HG02938 (cell line): ENCODE results near the gene RHBG.

Experiments used
- ATAC-seq: cut with Tn5 transposase; IDR thresholded peaks from one replicate; pipeline ENCODE4 v1.9.1; 2021; ENCODE audit warnings: mild to moderate bottlenecking, moderate library complexity; ENCODE audit not compliant: unreplicated experiment

RHBG gene

GRCh38 chr1:156402331-156403020, 33.5 kb downstream of the RHBG start:
- ATAC-seq: no peak

- no peak for ATAC-seq
Observed at GRCh38 chr1:156405670-156406069, 36.7 kb downstream of the RHBG start.

DNA sequence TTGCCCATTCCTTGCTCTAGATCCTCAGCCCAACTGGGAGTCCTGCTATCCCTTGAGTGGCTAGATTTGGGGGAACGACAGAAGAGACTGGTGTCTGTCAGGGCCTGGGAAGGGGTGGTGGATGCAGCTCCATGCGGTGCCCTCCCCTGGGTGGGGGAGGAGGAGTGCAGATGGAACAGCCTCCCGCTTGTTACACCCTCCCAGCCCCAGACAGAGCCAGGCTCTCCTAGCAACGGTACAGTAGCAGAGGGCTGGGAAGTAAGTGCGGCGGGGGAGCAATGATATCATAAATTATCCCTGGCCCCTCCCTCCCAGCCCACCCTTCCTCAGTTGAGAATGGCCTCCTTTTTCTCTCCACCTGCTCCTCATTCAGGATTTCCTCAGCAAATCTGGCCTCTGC, 37.2 kb downstream of the RHBG start:
- no peak for ATAC-seq

DNA sequence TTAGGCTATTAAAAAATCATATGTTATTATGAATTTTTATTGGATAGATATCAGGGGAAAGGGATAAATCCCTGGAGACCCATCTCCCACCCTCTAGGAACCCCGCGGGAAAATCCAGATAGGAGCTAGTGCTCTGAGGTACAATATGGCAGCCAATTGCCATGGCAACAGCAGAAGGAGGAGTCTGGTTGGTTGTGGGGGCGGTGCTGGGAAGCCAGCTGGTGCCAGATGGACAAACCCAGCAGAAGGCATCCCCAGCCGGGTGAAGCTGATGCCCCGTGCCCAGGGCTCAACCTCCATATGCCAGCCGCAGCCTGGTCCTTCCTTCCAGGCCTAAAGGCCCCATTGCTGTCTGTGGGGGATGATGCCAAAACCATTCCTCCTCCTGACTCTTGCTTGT, 38.3 kb downstream of the RHBG start:
- no peak for ATAC-seq

DNA sequence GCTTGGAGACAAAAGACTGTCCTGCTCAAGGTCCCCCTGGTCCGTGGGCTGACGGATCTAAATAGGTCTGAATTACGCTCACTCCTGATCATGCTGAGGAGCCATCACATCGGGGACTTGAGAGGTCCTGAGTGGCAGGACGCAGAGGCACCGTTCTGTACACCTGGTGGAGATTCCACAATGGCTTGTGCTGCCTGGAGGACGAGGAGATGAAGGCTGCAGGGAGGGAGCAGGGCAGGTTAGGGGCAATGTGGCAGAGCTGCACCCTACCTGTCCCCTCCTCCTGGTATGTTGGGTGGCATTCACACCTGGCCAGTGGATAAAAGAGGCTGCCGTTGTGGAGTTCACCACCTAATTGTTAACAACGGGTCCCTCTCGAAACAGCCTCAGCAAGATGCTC, 38.7 kb downstream of the RHBG start:
- no peak for ATAC-seq

DNA sequence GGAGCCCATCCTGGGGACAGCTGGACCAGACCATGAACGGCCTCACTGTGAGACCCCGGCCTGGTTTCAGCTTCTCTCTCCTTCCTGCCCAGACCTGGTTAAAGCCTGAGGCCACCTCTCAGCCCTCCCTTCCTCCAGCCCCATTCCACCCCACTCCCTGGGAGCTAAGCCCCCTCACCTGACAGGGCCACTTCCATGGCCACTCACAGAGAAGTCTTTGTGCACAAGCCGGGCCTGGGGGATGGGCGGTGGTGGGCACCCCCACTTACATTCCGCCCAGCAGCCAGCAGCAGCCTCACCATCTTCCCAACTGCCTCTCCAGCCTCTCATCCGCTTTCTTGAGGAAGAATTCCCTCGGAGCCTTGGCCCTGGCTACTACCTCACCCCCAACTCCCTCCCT, 40.4 kb downstream of the RHBG start:
- ATAC-seq: no peak

DNA sequence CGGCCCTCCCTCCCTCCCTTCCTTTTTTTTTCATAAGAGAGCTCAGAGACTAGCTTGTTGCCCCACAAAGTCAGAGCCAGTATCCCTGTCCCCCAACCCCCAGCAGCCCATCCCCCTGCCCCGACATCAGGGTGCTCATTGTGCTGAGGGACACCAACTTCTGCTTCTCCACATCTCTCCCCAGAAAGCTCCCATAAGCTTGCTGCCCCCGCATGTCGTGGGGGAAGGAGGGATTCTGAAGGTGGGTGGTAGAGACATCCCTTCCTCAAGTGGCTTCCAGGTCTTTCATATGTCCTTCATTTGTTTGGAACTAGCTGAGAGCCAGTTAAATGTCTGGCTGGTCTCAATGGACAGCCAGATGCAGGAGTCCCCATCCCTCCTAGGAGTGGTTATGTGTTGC, 41.2 kb downstream of the RHBG start:
- no peak for ATAC-seq

GRCh38 chr1:156410740-156411139, 41.7 kb downstream of the RHBG start:
- ATAC-seq: no peak

GRCh38 chr1:156412653-156413321, 43.8 kb downstream of the RHBG start:
- no peak for ATAC-seq

- no peak for ATAC-seq
Observed at GRCh38 chr1:156413391-156414246, 44.6 kb downstream of the RHBG start.

- no peak for ATAC-seq
Observed at GRCh38 chr1:156414461-156415064, 45.6 kb downstream of the RHBG start.

DNA sequence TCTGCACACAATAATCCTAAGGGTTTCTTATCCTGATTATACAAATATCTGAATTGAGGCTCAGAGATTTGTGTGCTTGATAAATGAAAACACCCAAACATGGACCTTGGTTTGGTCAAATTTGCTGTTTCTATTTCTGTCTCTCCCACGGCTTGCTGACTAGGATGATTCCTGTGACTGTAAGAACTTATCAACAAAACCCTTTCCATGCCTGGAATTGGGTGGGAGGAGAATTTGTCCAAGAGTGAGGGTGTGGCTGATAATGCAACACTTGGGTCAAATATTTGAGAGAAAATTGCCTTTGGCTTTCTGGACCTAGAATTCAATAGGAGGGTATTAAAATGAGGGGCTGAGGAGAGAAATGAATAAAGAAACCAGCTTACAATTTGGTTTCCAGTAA, 48.0 kb downstream of the RHBG start:
- ATAC-seq: no peak

GRCh38 chr1:156417401-156418020, 48.5 kb downstream of the RHBG start:
- ATAC-seq: no peak

DNA sequence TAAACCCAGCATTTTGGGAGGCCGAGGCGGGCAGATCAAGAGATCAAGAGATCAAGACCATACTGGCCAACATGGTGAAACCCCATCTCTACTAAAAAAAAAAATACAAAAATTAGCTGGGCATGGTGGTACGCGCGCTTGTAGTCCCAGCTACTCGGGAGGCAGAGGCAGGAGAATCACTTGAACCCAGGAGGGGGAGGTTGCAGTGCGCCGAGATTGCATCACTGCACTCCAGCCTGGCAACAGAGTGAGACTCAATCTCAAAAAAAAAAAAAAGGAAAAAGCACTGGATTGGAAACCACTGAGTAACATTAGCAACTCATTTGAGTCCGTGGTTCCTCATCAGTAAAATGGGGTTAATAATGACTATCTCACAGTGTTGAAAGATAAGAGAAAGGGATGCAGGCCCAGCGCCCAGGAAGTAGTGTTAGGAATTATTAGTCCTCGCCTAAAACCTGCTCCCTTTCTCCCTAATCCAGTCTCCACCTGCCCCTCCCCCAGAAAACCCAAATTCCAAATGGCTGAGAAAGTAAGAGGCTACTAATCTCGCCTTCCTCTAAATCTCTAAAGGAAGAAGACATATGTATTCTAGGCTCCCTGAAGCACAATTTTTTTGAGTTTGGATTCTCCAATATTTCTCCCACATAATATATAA, 49.5 kb downstream of the RHBG start:
- ATAC-seq: no peak

- no peak for ATAC-seq
Observed at GRCh38 chr1:156419854-156420204, 50.8 kb downstream of the RHBG start.

- no peak for ATAC-seq
Observed at GRCh38 chr1:156420205-156421061, 51.4 kb downstream of the RHBG start.

DNA sequence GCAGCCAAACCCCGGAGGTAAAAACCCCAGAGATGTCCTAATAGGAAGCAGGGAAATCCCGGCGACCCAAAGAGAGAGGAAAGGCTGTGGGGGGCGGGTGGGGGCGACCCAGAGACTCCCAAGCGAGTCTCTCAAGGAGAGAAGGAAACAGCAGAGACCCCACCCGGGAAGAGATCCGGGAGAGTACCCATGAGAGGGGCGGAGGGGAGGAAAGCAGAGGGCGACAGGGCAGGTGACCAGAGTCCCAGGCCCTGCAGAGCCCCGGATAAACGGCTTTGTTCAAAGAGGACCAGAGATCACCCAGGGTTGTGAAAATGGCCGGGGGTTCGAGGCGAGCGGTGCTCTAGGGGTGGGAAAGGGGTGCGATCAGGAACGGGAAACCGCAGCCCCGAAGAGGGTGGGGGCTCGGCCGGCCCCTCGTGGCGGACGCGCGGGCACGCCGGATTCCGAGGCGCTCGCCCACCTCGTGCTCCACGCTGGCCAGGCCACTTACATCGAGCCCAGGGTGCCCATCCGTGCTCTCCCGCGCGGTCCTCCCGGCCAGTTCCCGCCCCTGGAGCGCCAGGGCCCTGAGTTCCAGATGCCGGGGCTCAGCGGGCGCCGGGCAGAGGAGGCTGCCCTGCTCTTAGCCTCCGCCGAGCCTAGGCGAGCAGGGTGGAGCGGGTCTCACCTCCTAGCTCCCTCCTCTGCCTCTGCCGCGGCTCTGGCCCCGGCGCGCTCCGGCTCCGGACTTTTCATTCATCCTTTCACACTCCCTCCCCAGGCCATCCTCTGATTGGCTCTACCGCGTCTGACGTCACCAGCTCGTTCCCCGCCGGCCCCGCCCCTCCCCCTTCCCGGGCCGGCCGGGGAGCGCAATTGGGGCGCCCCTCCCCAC, 52.3 kb downstream of the RHBG start:
- peak; percentile 72 for ATAC-seq

- no peak for ATAC-seq
Observed at GRCh38 chr1:156421939-156422601, 53.1 kb downstream of the RHBG start.
